HEK293 (cell line): ENCODE data around the gene PRKRA.

Source experiments
- BCL11B ChIP-seq: fragments of 450-650 bp; formaldehyde crosslinking; IDR thresholded peaks from 2 replicates; pipeline ENCODE4 v1.5.1; 2016; ENCODE audit warnings: low read depth, missing biosample characterization, missing genetic modification characterization
- KLF16 ChIP-seq: fragments of 450-650 bp; formaldehyde crosslinking; IDR thresholded peaks from 2 replicates; pipeline ENCODE4 v1.5.1; 2017; ENCODE audit warnings: missing biosample characterization, missing genetic modification characterization
- SP7 ChIP-seq: fragments of 450-650 bp; formaldehyde crosslinking; IDR thresholded peaks from 2 replicates; pipeline ENCODE4 v1.5.1; 2016; ENCODE audit warnings: missing biosample characterization, missing genetic modification characterization
- ZEB2 ChIP-seq: fragments of 450-650 bp; formaldehyde crosslinking; IDR thresholded peaks from 2 replicates; pipeline ENCODE4 v1.5.1; 2016; ENCODE audit warnings: missing biosample characterization, missing genetic modification characterization
- ZFP37 ChIP-seq: fragments of 450-650 bp; formaldehyde crosslinking; IDR thresholded peaks from 2 replicates; pipeline ENCODE4 v1.5.1; 2016; ENCODE audit warnings: missing biosample characterization, missing genetic modification characterization
- ZFP41 ChIP-seq: fragments of 450-650 bp; formaldehyde crosslinking; IDR thresholded peaks from 2 replicates; pipeline ENCODE4 v1.5.1; 2016; ENCODE audit warnings: missing biosample characterization, missing genetic modification characterization, borderline replicate concordance
- ZNF146 ChIP-seq: fragments of 450-650 bp; formaldehyde crosslinking; IDR thresholded peaks from 2 replicates; pipeline ENCODE4 v1.5.1; 2016; ENCODE audit warnings: missing biosample characterization, missing genetic modification characterization
- ZNF266 ChIP-seq: fragments of 450-650 bp; formaldehyde crosslinking; IDR thresholded peaks from 2 replicates; pipeline ENCODE4 v1.5.1; 2016; ENCODE audit warnings: missing biosample characterization, missing genetic modification characterization, low read depth
- ZNF404 ChIP-seq: fragments of 450-650 bp; formaldehyde crosslinking; IDR thresholded peaks from 2 replicates; pipeline ENCODE4 v1.5.1; 2017; ENCODE audit warnings: missing biosample characterization, missing genetic modification characterization
- ZNF416 ChIP-seq: fragments of 450-650 bp; formaldehyde crosslinking; IDR thresholded peaks from 2 replicates; pipeline ENCODE4 v1.5.1; 2016; ENCODE audit warnings: missing biosample characterization, missing genetic modification characterization
- ZNF423 ChIP-seq: fragments of 450-650 bp; formaldehyde crosslinking; IDR thresholded peaks from 2 replicates; pipeline ENCODE4 v1.5.1; 2016; ENCODE audit warnings: missing biosample characterization, missing genetic modification characterization
- ZNF426 ChIP-seq: fragments of 450-650 bp; formaldehyde crosslinking; IDR thresholded peaks from 2 replicates; pipeline ENCODE4 v1.5.1; 2017; ENCODE audit warnings: missing biosample characterization, missing genetic modification characterization, mild to moderate bottlenecking, inconsistent platforms, moderate library complexity
- ZNF555 ChIP-seq: fragments of 450-650 bp; formaldehyde crosslinking; conservative IDR thresholded peaks from 2 replicates; pipeline ENCODE4 v1.5.1; 2017; ENCODE audit warnings: missing biosample characterization, mild to moderate bottlenecking, missing genetic modification characterization, inconsistent platforms
- ZNF768 ChIP-seq: fragments of 450-650 bp; formaldehyde crosslinking; IDR thresholded peaks from 2 replicates; pipeline ENCODE4 v1.5.1; 2018; ENCODE audit warnings: missing biosample characterization, mild to moderate bottlenecking, missing genetic modification characterization
- ZNF791 ChIP-seq: fragments of 450-650 bp; formaldehyde crosslinking; IDR thresholded peaks from 2 replicates; pipeline ENCODE4 v1.5.1; 2016; ENCODE audit warnings: missing biosample characterization, missing genetic modification characterization
- ZXDB ChIP-seq: fragments of 450-650 bp; formaldehyde crosslinking; IDR thresholded peaks from 2 replicates; pipeline ENCODE4 v1.5.1; 2016; ENCODE audit warnings: missing biosample characterization, missing genetic modification characterization
- TF ChIP-seq, protein P1 (sequence below): fragments of 450-650 bp; formaldehyde crosslinking; IDR thresholded peaks from 2 replicates; pipeline ENCODE4 v1.5.1; 2016; ENCODE audit warnings: missing biosample characterization, missing genetic modification characterization
- TF ChIP-seq, protein P2 (sequence below): fragments of 450-650 bp; formaldehyde crosslinking; IDR thresholded peaks from 2 replicates; pipeline ENCODE4 v1.5.1; 2016; ENCODE audit warnings: missing biosample characterization, missing genetic modification characterization
- TF ChIP-seq, protein P3 (sequence below): fragments of 450-650 bp; formaldehyde crosslinking; IDR thresholded peaks from 2 replicates; pipeline ENCODE4 v1.5.1; 2017; ENCODE audit warnings: missing biosample characterization, missing genetic modification characterization
- TF ChIP-seq, protein P4 (sequence below): fragments of 450-650 bp; formaldehyde crosslinking; IDR thresholded peaks from 2 replicates; pipeline ENCODE4 v1.5.1; 2016; ENCODE audit warnings: missing biosample characterization, missing genetic modification characterization
- TF ChIP-seq, protein P5 (sequence below): fragments of 450-650 bp; formaldehyde crosslinking; IDR thresholded peaks from 2 replicates; pipeline ENCODE4; 2016; ENCODE audit warnings: missing biosample characterization, missing genetic modification characterization
- TF ChIP-seq, protein P6 (sequence below): fragments of 450-650 bp; formaldehyde crosslinking; IDR thresholded peaks from 2 replicates; pipeline ENCODE4 v1.5.1; 2016; ENCODE audit warnings: missing biosample characterization, missing genetic modification characterization
- TF ChIP-seq, protein P7 (sequence below): fragments of 450-650 bp; formaldehyde crosslinking; IDR thresholded peaks from 2 replicates; pipeline ENCODE4 v1.5.1; 2016; ENCODE audit warnings: missing biosample characterization, missing genetic modification characterization, borderline replicate concordance
- TF ChIP-seq, protein P8 (sequence below): fragments of 450-650 bp; formaldehyde crosslinking; IDR thresholded peaks from 2 replicates; pipeline ENCODE4 v1.5.1; 2016; ENCODE audit warnings: missing biosample characterization, missing genetic modification characterization

PRKRA gene

DNA sequence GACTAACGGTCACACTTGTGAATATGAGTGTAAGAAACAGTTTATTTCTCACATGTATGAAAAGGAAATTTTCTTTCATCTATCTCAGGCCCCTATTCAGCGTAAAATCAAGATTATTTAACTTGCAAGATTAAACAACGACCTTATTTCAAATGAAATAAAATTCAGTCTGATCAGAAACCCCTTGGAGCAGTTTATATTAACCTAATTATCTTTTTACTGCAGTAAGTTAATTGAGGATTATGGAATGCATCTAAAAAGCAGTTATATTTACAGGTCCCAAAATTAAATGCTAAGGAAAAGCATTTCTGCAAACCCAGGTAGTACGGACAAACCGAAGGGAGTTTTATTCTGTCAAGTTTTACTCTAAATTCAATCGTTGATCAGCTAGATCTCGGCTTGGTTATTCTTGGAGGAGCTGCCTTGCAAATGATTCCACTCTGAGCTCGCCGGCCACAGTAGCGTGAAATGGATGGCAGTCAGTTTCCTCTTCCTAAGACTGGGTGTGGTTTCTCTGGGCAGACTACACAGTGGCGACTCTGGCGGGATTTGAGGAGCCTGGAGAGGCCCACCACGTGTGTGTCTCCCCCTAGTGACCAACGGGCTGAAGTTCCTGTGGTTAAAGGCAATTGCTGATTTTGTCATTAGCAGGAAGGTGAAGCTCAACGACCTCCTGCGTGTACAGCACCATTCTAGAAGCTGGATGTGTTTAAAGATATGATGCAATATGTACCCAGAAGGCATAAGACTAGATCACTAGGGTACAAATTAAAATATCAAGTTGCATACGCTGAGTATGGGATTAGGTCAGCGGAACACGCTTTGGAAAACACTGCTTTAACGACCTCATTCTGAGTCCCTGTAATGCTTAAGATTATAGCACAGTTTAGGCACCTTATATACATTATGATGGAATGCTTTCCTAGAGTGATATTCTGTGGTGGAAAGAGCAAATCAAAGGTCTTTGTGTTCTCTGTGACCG, 36.4 kb downstream of the PRKRA start (continued):
- TF ChIP-seq, protein P1, sequence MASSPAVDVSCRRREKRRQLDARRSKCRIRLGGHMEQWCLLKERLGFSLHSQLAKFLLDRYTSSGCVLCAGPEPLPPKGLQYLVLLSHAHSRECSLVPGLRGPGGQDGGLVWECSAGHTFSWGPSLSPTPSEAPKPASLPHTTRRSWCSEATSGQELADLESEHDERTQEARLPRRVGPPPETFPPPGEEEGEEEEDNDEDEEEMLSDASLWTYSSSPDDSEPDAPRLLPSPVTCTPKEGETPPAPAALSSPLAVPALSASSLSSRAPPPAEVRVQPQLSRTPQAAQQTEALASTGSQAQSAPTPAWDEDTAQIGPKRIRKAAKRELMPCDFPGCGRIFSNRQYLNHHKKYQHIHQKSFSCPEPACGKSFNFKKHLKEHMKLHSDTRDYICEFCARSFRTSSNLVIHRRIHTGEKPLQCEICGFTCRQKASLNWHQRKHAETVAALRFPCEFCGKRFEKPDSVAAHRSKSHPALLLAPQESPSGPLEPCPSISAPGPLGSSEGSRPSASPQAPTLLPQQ (tag by site-specific recombination), result peak; percentile 89
- TF ChIP-seq, protein P2, sequence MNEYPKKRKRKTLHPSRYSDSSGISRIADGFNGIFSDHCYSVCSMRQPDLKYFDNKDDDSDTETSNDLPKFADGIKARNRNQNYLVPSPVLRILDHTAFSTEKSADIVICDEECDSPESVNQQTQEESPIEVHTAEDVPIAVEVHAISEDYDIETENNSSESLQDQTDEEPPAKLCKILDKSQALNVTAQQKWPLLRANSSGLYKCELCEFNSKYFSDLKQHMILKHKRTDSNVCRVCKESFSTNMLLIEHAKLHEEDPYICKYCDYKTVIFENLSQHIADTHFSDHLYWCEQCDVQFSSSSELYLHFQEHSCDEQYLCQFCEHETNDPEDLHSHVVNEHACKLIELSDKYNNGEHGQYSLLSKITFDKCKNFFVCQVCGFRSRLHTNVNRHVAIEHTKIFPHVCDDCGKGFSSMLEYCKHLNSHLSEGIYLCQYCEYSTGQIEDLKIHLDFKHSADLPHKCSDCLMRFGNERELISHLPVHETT (tag by site-specific recombination), result peak; percentile 90
- no peak for TF ChIP-seq KLF16
- TF ChIP-seq ZFP41 (tag by site-specific recombination), result no peak
- peak; percentile 67; the same call in 1 of the 2 replicates for TF ChIP-seq ZXDB (tag by site-specific recombination)
- no peak for TF ChIP-seq ZNF791 (tag by site-specific recombination)
- no peak for TF ChIP-seq ZNF266 (tag by site-specific recombination)
- TF ChIP-seq, protein P3, sequence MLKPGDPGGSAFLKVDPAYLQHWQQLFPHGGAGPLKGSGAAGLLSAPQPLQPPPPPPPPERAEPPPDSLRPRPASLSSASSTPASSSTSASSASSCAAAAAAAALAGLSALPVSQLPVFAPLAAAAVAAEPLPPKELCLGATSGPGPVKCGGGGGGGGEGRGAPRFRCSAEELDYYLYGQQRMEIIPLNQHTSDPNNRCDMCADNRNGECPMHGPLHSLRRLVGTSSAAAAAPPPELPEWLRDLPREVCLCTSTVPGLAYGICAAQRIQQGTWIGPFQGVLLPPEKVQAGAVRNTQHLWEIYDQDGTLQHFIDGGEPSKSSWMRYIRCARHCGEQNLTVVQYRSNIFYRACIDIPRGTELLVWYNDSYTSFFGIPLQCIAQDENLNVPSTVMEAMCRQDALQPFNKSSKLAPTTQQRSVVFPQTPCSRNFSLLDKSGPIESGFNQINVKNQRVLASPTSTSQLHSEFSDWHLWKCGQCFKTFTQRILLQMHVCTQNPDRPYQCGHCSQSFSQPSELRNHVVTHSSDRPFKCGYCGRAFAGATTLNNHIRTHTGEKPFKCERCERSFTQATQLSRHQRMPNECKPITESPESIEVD (tag by site-specific recombination), result peak; percentile 71
- no peak for TF ChIP-seq ZNF146
- TF ChIP-seq SP7, result peak; percentile 99
- TF ChIP-seq ZNF423 (tag by site-specific recombination), result no peak
- TF ChIP-seq, protein P4, sequence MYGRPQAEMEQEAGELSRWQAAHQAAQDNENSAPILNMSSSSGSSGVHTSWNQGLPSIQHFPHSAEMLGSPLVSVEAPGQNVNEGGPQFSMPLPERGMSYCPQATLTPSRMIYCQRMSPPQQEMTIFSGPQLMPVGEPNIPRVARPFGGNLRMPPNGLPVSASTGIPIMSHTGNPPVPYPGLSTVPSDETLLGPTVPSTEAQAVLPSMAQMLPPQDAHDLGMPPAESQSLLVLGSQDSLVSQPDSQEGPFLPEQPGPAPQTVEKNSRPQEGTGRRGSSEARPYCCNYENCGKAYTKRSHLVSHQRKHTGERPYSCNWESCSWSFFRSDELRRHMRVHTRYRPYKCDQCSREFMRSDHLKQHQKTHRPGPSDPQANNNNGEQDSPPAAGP (tag by site-specific recombination), result peak; percentile 66; the same call in 1 of the 2 replicates
- no peak for TF ChIP-seq ZNF404 (tag by site-specific recombination)
- no peak for TF ChIP-seq ZNF555 (tag by site-specific recombination)
- TF ChIP-seq ZEB2 (tag by site-specific recombination), result peak; percentile 99
- TF ChIP-seq ZFP37 (tag by site-specific recombination), result 0 out of 2 replicates have a peak, but pooled peaks have one; percentile 15
- TF ChIP-seq, protein P5, sequence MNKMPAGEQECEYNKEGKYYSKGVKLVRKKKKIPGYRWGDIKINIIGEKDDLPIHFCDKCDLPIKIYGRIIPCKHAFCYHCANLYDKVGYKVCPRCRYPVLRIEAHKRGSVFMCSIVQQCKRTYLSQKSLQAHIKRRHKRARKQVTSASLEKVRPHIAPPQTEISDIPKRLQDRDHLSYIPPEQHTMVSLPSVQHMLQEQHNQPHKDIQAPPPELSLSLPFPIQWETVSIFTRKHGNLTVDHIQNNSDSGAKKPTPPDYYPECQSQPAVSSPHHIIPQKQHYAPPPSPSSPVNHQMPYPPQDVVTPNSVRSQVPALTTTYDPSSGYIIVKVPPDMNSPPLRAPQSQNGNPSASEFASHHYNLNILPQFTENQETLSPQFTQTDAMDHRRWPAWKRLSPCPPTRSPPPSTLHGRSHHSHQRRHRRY (tag by site-specific recombination), result no peak
- peak; percentile 80 for TF ChIP-seq BCL11B
- TF ChIP-seq, protein P6, sequence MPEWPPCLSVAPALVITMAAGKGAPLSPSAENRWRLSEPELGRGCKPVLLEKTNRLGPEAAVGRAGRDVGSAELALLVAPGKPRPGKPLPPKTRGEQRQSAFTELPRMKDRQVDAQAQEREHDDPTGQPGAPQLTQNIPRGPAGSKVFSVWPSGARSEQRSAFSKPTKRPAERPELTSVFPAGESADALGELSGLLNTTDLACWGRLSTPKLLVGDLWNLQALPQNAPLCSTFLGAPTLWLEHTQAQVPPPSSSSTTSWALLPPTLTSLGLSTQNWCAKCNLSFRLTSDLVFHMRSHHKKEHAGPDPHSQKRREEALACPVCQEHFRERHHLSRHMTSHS (tag by site-specific recombination), result no peak
- TF ChIP-seq, protein P7, sequence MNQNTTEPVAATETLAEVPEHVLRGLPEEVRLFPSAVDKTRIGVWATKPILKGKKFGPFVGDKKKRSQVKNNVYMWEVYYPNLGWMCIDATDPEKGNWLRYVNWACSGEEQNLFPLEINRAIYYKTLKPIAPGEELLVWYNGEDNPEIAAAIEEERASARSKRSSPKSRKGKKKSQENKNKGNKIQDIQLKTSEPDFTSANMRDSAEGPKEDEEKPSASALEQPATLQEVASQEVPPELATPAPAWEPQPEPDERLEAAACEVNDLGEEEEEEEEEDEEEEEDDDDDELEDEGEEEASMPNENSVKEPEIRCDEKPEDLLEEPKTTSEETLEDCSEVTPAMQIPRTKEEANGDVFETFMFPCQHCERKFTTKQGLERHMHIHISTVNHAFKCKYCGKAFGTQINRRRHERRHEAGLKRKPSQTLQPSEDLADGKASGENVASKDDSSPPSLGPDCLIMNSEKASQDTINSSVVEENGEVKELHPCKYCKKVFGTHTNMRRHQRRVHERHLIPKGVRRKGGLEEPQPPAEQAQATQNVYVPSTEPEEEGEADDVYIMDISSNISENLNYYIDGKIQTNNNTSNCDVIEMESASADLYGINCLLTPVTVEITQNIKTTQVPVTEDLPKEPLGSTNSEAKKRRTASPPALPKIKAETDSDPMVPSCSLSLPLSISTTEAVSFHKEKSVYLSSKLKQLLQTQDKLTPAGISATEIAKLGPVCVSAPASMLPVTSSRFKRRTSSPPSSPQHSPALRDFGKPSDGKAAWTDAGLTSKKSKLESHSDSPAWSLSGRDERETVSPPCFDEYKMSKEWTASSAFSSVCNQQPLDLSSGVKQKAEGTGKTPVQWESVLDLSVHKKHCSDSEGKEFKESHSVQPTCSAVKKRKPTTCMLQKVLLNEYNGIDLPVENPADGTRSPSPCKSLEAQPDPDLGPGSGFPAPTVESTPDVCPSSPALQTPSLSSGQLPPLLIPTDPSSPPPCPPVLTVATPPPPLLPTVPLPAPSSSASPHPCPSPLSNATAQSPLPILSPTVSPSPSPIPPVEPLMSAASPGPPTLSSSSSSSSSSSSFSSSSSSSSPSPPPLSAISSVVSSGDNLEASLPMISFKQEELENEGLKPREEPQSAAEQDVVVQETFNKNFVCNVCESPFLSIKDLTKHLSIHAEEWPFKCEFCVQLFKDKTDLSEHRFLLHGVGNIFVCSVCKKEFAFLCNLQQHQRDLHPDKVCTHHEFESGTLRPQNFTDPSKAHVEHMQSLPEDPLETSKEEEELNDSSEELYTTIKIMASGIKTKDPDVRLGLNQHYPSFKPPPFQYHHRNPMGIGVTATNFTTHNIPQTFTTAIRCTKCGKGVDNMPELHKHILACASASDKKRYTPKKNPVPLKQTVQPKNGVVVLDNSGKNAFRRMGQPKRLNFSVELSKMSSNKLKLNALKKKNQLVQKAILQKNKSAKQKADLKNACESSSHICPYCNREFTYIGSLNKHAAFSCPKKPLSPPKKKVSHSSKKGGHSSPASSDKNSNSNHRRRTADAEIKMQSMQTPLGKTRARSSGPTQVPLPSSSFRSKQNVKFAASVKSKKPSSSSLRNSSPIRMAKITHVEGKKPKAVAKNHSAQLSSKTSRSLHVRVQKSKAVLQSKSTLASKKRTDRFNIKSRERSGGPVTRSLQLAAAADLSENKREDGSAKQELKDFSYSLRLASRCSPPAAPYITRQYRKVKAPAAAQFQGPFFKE, result no peak
- no peak for TF ChIP-seq ZNF416 (tag by site-specific recombination)
- TF ChIP-seq ZNF426 (tag by site-specific recombination), result no peak
- TF ChIP-seq, protein P8, sequence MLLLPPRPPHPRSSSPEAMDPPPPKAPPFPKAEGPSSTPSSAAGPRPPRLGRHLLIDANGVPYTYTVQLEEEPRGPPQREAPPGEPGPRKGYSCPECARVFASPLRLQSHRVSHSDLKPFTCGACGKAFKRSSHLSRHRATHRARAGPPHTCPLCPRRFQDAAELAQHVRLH (tag by site-specific recombination), result peak; percentile 62; the same call in 1 of the 2 replicates
- no peak for TF ChIP-seq ZNF768 (tag by site-specific recombination)
